Stomach (tissue), 4 donors: Measurements from ENCODE around the gene GSKIP.

ENCODE experiments used
- EP300 ChIP-seq: sonication (generic); formaldehyde crosslinking; IDR thresholded peaks from one replicate; pipeline ENCODE4 v1.6.1; 2017; ENCODE audit warnings: antibody characterized with exemption
- POLR2AphosphoS5 ChIP-seq, 3 donors: sonication (generic); formaldehyde crosslinking; IDR thresholded peaks; one replicate each; pipeline ENCODE4 v1.6.1; 2016; ENCODE audit warnings: antibody characterized with exemption in 3 of 3
- TF ChIP-seq, protein P1 (sequence below), 7 experiments: fragments of 450-650 bp in 4 of 7; fragments of 200-600 bp in 3 of 7; sonication (generic) in 3 of 7; IDR thresholded peaks; one replicate each; pipeline ENCODE4 v1.5.1; 2016 to 2019; ENCODE audit warnings: antibody characterized with exemption in 7 of 7, control low read depth in 2 of 7, mild to moderate bottlenecking in 1 of 7

GRCh38 chr14:96383445-96383844, 20.1 kb downstream of the GSKIP start:
- TF ChIP-seq, protein P1, sequence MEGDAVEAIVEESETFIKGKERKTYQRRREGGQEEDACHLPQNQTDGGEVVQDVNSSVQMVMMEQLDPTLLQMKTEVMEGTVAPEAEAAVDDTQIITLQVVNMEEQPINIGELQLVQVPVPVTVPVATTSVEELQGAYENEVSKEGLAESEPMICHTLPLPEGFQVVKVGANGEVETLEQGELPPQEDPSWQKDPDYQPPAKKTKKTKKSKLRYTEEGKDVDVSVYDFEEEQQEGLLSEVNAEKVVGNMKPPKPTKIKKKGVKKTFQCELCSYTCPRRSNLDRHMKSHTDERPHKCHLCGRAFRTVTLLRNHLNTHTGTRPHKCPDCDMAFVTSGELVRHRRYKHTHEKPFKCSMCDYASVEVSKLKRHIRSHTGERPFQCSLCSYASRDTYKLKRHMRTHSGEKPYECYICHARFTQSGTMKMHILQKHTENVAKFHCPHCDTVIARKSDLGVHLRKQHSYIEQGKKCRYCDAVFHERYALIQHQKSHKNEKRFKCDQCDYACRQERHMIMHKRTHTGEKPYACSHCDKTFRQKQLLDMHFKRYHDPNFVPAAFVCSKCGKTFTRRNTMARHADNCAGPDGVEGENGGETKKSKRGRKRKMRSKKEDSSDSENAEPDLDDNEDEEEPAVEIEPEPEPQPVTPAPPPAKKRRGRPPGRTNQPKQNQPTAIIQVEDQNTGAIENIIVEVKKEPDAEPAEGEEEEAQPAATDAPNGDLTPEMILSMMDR (IDR thresholded peaks at IDR 0.05): no peak
- TF ChIP-seq POLR2AphosphoS5 (IDR thresholded peaks at IDR 0.05): no peak
- TF ChIP-seq EP300: no peak
